Neural crest cell (in vitro differentiated cells): ENCODE results near the gene TUBB4A. TPM values are rescaled to one million over a fixed set of nuclear protein-coding genes. Genes with fewer than 3 reads are reported as not detected.
A peak's percentile ranks its signal among the peaks of the same experiment; 100 is the strongest.

Experiments
- DNase-seq: peaks from one replicate; pipeline ENCODE4 v3.0.0; 2021; ENCODE audit warnings: low read depth, mixed read lengths, low spot score
- H3K27ac Mint-ChIP-seq: one replicate; pipeline ENCODE4 v1.8.0; 2021; ENCODE audit warnings: mild to moderate bottlenecking, mixed read lengths; ENCODE audit not compliant: unreplicated experiment
- H3K27me3 Mint-ChIP-seq: 2 replicates; pipeline ENCODE4 v1.8.0; 2021; ENCODE audit warnings: low read depth, mild to moderate bottlenecking, mixed read lengths
- H3K36me3 Mint-ChIP-seq: 2 replicates; pipeline ENCODE4 v1.8.0; 2021; ENCODE audit warnings: low read depth, mild to moderate bottlenecking, mixed read lengths
- H3K4me1 Mint-ChIP-seq: 2 replicates; pipeline ENCODE4 v1.8.0; 2021; ENCODE audit warnings: mixed read lengths
- H3K4me3 Mint-ChIP-seq: one replicate; pipeline ENCODE4 v1.8.0; 2021; ENCODE audit warnings: mild to moderate bottlenecking, mixed read lengths
- H3K9me3 Mint-ChIP-seq: 2 replicates; pipeline ENCODE4 v1.8.0; 2021; ENCODE audit warnings: mixed read lengths
- CTCF ChIP-seq: fragments of 200-600 bp; sonication (generic); conservative IDR thresholded peaks from 2 replicates; pipeline ENCODE4 v1.5.0; 2021; ENCODE audit warnings: antibody characterized with exemption, mild to moderate bottlenecking
- total RNA-seq: library from RNA; stranded (reverse); gene quantifications from 2 replicates; pipeline ENCODE4 v1.2.1, GENCODE V29; 2021

TUBB4A gene
- total RNA-seq, 1 donor from 2014 or later = 39.9 TPM

- no peaks in the 10 kb centered on the region for H3K9me3 Mint-ChIP-seq
- H3K4me3 Mint-ChIP-seq = peak overlapping the region; percentile 61
- no peak for TF ChIP-seq CTCF
Measured at GRCh38 chr19:6503407-6504201, 1.5 kb upstream of the TUBB4A start.

GRCh38 chr19:6500837-6501739 is 1.0 kb downstream of the TUBB4A start:
- TF ChIP-seq CTCF = no peak
- Mint-ChIP-seq H3K27me3 (peaks cover 35% of the 10 kb centered on the region), H3K9me3 (no peaks in the 10 kb centered on the region), H3K27ac (no peak overlapping the region), H3K4me1 (peaks cover 13% of the 10 kb centered on the region), H3K36me3 (no peaks in the 10 kb centered on the region), H3K4me3 (peak overlapping the region; percentile 90)
- DNase-seq = no peak

More at GRCh38 chr19:6503407-6504201, 1.5 kb upstream of the TUBB4A start:
- H3K27ac Mint-ChIP-seq = no peak overlapping the region
- H3K27me3 Mint-ChIP-seq = peaks cover 34% of the 10 kb centered on the region
- H3K36me3 Mint-ChIP-seq = no peaks in the 10 kb centered on the region
- peaks cover 13% of the 10 kb centered on the region for H3K4me1 Mint-ChIP-seq
- no peak for DNase-seq

- Mint-ChIP-seq H3K4me1 (peaks cover 9% of the 10 kb centered on the region), H3K27ac (no peak overlapping the region), H3K9me3 (no peaks in the 10 kb centered on the region), H3K27me3 (peaks cover 35% of the 10 kb centered on the region), H3K4me3 (peak overlapping the region; percentile 10), H3K36me3 (no peaks in the 10 kb centered on the region)
- TF ChIP-seq CTCF = no peak
- no peak for DNase-seq
Measured at GRCh38 chr19:6499052-6499790, 2.9 kb downstream of the TUBB4A start.

GRCh38 chr19:6498294-6499036 is 3.6 kb downstream of the TUBB4A start:
- Mint-ChIP-seq H3K36me3 (no peaks in the 10 kb centered on the region), H3K27me3 (peaks cover 31% of the 10 kb centered on the region), H3K4me1 (peaks cover 5% of the 10 kb centered on the region), H3K9me3 (no peaks in the 10 kb centered on the region), H3K4me3 (peak overlapping the region; percentile 10), H3K27ac (peak overlapping the region; percentile 91)
- TF ChIP-seq CTCF = no peak
- DNase-seq = no peak

- no peak overlapping the region for H3K27ac Mint-ChIP-seq
- H3K27me3 Mint-ChIP-seq = peaks cover 17% of the 10 kb centered on the region
- H3K4me3 Mint-ChIP-seq = no peak overlapping the region
- peaks cover 4% of the 10 kb centered on the region for H3K9me3 Mint-ChIP-seq
- H3K4me1 Mint-ChIP-seq = no peaks in the 10 kb centered on the region
- DNase-seq = no peak
- TF ChIP-seq CTCF = no peak
- H3K36me3 Mint-ChIP-seq = peaks cover 5% of the 10 kb centered on the region
Measured at GRCh38 chr19:6495947-6496346, 6.2 kb downstream of the TUBB4A start.
